Dermis blood vessel endothelial cell (primary cell): ENCODE data around the gene NR2F2. TPM values are rescaled to one million over a fixed set of nuclear protein-coding genes. Genes with fewer than 3 reads are reported as not detected.

Experiments
- DNase-seq: peaks from one replicate; pipeline ENCODE4 v3.0.0; 2010
- total RNA-seq: library from RNA; depleted of rRNA; stranded (reverse); fragments of >200 nt; gene quantifications from 2 replicates; pipeline ENCODE4 v1.2.3, GENCODE V29; 2014

The NR2F2 gene
- total RNA-seq, 1 donor from 2014 or later, result 14.0 TPM

GRCh38 chr15:96353930-96354730, 23.6 kb downstream of the NR2F2 start:
- DNase-seq, result peak; percentile 84

GRCh38 chr15:96354731-96355567, 24.4 kb downstream of the NR2F2 start:
- DNase-seq, result peak; percentile 82

GRCh38 chr15:96355568-96356187, 25.2 kb downstream of the NR2F2 start:
- no peak for DNase-seq

- peak; percentile 93 for DNase-seq
Observed at GRCh38 chr15:96356494-96357455, 26.3 kb downstream of the NR2F2 start.

GRCh38 chr15:96358001-96358801, 27.7 kb downstream of the NR2F2 start:
- no peak for DNase-seq

GRCh38 chr15:96358821-96359615, 28.5 kb downstream of the NR2F2 start:
- no peak for DNase-seq

GRCh38 chr15:96359616-96360521, 29.4 kb downstream of the NR2F2 start:
- DNase-seq, result peak; percentile 60

- no peak for DNase-seq
Observed at GRCh38 chr15:96360581-96361308, 30.2 kb downstream of the NR2F2 start.

GRCh38 chr15:96361309-96362010, 31.0 kb downstream of the NR2F2 start:
- DNase-seq, result no peak

GRCh38 chr15:96362011-96362754, 31.7 kb downstream of the NR2F2 start:
- no peak for DNase-seq

GRCh38 chr15:96362755-96363651, 32.5 kb downstream of the NR2F2 start:
- no peak for DNase-seq

- no peak for DNase-seq
Observed at GRCh38 chr15:96363707-96364106, 33.2 kb downstream of the NR2F2 start.

- DNase-seq, result no peak
Observed at GRCh38 chr15:96365781-96366525, 35.5 kb downstream of the NR2F2 start.

- DNase-seq, result no peak
Observed at GRCh38 chr15:96366526-96366877, 36.0 kb downstream of the NR2F2 start.
